Omental fat pad (tissue), 4 donors: ENCODE data around the gene GADD45GIP1. TPM values are rescaled to one million over a fixed set of nuclear protein-coding genes. Genes with fewer than 3 reads are reported as not detected.
A peak's percentile ranks its signal among the peaks of the same experiment; 100 is the strongest.

Source experiments
- ATAC-seq: fragments of 150-250 bp; one replicate; pipeline ENCODE4 v1.9.1; 2016; ENCODE audit warnings: mild to moderate bottlenecking, moderate library complexity; ENCODE audit not compliant: low FRiP score
- DNase-seq: peaks from one replicate; pipeline ENCODE4 v3.0.0-alpha.2; 2019; ENCODE audit warnings: low spot score
- CTCF ChIP-seq, 3 donors: fragments of 450-650 bp; IDR thresholded peaks; one replicate each; pipeline ENCODE4 v1.5.1; 2016 to 2017; ENCODE audit warnings: antibody characterized with exemption in 3 of 3, mild to moderate bottlenecking in 3 of 3, moderate library complexity in 2 of 3
- total RNA-seq, 4 donors: library from RNA; depleted of rRNA; stranded (reverse); fragments of >200 nt; gene quantifications; one replicate each; pipeline ENCODE4 v1.1.0, GENCODE V29; 2016

Gene GADD45GIP1
- total RNA-seq, 4 donors from 2014 or later = 27.2 to 37.7 (median 32.8) TPM

- DNase-seq = no peak
- no peak for TF ChIP-seq CTCF (IDR thresholded peaks at IDR 0.05)
- ATAC-seq = no peak
These were observed 30.2 kb upstream of the GADD45GIP1 start for GRCh38 chr19:12987190-12987589.

DNA sequence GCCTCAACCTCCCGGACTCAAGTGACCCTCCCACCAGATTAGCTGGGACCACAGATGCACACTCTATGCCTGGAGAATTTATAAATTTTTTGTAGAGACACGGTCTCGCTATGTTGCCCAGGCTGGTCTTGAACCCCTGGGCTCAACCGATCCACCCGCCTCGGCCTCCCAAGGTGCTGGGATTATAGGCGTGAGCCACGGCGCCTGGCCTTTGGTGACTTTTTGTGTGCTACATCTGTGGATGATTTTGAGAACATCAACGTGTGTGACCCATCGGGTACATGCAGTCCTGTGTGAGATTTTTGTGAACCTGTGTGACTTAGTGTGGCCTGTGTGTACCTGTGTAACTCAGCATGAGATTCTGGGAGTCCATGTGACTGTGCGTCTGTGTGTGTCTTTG lies 29.7 kb upstream of the GADD45GIP1 start:
- DNase-seq (no peak), ATAC-seq (no peak)
- TF ChIP-seq CTCF (IDR thresholded peaks at IDR 0.05) = no peak

DNA sequence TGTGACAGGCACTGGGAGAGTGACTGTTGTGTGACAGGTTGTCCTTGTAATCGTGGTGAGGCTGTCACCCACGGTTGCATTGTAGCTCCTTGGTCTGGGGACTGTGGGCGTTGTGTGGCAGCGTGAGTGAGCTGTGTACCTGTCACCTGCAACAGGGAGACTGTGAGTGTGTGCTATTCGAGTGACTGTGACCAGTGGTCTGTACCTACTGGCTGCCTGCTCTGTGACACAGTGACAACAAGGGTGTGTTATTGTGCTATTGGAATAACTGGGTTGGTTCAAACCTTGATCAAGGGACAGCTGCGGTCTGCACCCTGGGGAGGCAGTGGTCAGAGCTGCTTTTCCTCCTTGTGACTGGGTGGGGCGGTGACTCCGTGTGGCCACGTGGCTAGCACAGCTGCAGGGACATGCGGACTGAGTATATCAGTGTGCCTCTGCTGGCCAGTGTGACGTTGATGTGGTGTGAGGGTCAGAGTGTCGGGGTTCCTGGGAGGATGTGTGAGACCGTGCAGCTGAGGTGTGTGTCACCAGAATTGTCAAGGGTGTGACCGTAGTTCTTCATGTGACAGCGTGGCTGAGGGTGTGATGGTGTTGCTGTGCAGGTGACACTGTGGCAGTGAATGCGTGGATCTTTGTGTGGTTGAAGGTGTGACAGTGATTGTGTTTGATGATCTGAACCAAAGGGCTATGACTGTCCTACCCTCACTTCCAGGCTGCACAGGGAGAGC lies 28.2 kb upstream of the GADD45GIP1 start:
- no peak for TF ChIP-seq CTCF (IDR thresholded peaks at IDR 0.05)
- ATAC-seq (peak; percentile 22), DNase-seq (no peak)

DNA sequence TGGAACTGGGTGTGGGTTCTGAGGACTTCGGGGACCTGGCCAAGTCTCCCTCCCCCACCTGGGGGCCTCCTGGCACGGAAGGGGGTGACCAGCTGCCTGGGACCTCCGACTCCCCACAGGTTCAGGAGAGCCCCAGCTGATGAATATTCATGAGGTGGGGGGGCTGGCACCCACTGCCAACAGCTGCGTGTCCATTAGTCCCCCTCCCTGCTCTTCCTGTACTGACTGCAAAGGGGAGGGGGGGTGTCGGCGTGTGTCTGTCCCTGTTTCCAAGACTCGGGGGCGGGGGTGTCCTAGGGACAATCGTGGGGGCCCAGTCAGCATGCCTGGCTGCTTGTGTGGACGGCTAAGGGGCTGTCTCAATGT lies 27.6 kb upstream of the GADD45GIP1 start:
- ATAC-seq (no peak), DNase-seq (no peak)
- TF ChIP-seq CTCF (IDR thresholded peaks at IDR 0.05) = no peak

- ATAC-seq (no peak), DNase-seq (no peak)
- no peak for TF ChIP-seq CTCF (IDR thresholded peaks at IDR 0.05)
These were observed 27.2 kb upstream of the GADD45GIP1 start for GRCh38 chr19:12984143-12984627.

DNA sequence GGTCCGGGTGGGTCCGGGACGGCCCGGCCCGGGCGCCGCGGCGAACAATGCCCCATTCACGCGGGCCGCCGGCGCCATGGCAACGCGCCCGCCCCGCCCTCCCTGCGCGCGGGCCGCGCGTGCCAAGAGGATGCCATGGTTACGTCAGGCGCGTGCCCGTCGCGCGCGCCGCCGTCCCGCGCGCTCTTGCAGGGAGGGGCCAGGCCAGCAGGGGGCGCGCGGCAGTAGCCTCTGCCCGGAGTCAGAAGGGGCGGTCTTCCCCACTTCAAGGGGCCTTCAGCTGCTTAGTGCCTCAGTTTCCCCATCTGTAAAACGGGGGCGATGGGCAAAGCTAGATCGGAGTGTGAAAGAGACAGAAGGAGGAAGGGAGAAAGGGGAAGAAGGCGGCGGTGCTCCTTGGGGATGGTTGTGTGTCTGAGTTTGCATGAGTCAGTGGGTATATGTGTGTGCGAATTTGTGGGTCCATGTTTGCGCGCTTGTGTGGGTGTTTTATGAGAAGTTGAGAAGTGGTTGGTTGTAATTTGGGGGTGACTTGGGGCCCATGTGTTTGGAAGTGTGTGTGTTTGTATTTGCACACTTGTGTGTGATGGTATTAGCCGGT lies 26.6 kb upstream of the GADD45GIP1 start:
- TF ChIP-seq CTCF (IDR thresholded peaks at IDR 0.05) = peak in 2 of 3 donors; percentile 90 to 99
- DNase-seq (peak; percentile 56), ATAC-seq (peak; percentile 68)

GRCh38 chr19:12983091-12983490 lies 26.1 kb upstream of the GADD45GIP1 start:
- no peak for TF ChIP-seq CTCF (IDR thresholded peaks at IDR 0.05)
- no peak for DNase-seq
- ATAC-seq = no peak
